CD4-positive, alpha-beta T cell (primary cell): ENCODE data around the gene TTC33. TPM values are rescaled to one million over a fixed set of nuclear protein-coding genes. Genes with fewer than 3 reads are reported as not detected.
A peak's percentile ranks its signal among the peaks of the same experiment; 100 is the strongest.

Source experiments
- ATAC-seq: fragments of 200-7000 bp; cut with Tn5 transposase; one replicate; pipeline ENCODE4 v1.10.0; 2022; ENCODE audit warnings: mild to moderate bottlenecking; ENCODE audit not compliant: poor library complexity
- CTCF ChIA-PET: fragments of 350-600 bp; sonication (Branson Sonifier 250); formaldehyde crosslinking; loops from one replicate; lab custom pipeline; 2021; ENCODE audit warnings: antibody characterized with exemption, inconsistent platforms; lab: Charles Lee
- POLR2A ChIA-PET: fragments of 350-600 bp; sonication (Branson Sonifier 250); formaldehyde crosslinking; loops from one replicate; lab custom pipeline; 2021; ENCODE audit warnings: antibody characterized with exemption, inconsistent platforms; lab: Charles Lee
- DNase-seq, 14 experiments: peaks; one replicate each; pipeline ENCODE4 v3.0.0-alpha.2; 2013 to 2020; ENCODE audit warnings: mixed read lengths in 2 of 14
- H3K27ac ChIP-seq, 2 donors: one replicate each; pipeline versions ENCODE4 v1.5.1 to v1.7.0; 2013; ENCODE audit warnings: low read length in 2 of 2, low read depth in 1 of 2, mild to moderate bottlenecking in 1 of 2
- H3K27me3 ChIP-seq, 2 experiments: 1 replicate in 1 of 2; 2 replicates in 1 of 2; pipeline versions ENCODE4 v1.6.1 to v1.7.0; 2013; ENCODE audit warnings: low read length in 2 of 2, control low read depth in 1 of 2, mild to moderate bottlenecking in 1 of 2, moderate library complexity in 1 of 2; ENCODE audit not compliant: insufficient read depth in 2 of 2, control insufficient read depth in 1 of 2
- H3K36me3 ChIP-seq: one replicate; pipeline ENCODE4 v1.6.1; 2013; ENCODE audit warnings: low read length, control low read depth; ENCODE audit not compliant: insufficient read depth
- H3K4me1 ChIP-seq: one replicate; pipeline ENCODE4 v1.6.1; 2013; ENCODE audit warnings: low read length, control low read depth; ENCODE audit not compliant: insufficient read depth
- H3K4me3 ChIP-seq: one replicate; pipeline ENCODE4 v1.5.1; 2013; ENCODE audit warnings: mild to moderate bottlenecking, low read length, moderate library complexity
- H3K9me3 ChIP-seq, 2 experiments: 1 replicate in 1 of 2; 2 replicates in 1 of 2; pipeline versions ENCODE4 v1.6.1 to v1.7.0; 2013; ENCODE audit warnings: low read length in 2 of 2, mild to moderate bottlenecking in 2 of 2, control low read depth in 1 of 2, moderate library complexity in 1 of 2; ENCODE audit not compliant: control insufficient read depth in 1 of 2, insufficient read depth in 1 of 2
- H3K27ac Mint-ChIP-seq: one replicate; pipeline ENCODE4 v1.8.0; 2020; ENCODE audit warnings: mixed read lengths
- H3K27me3 Mint-ChIP-seq: one replicate; pipeline ENCODE4 v1.8.0; 2021; ENCODE audit warnings: mixed read lengths
- H3K36me3 Mint-ChIP-seq: one replicate; pipeline ENCODE4 v1.8.0; 2021; ENCODE audit warnings: low read depth, mixed read lengths
- H3K4me1 Mint-ChIP-seq: one replicate; pipeline ENCODE4 v1.8.0; 2021; ENCODE audit warnings: low read depth, mixed read lengths
- H3K4me3 Mint-ChIP-seq: one replicate; pipeline ENCODE4 v1.8.0; 2020; ENCODE audit warnings: mild to moderate bottlenecking, mixed read lengths
- H3K9me3 Mint-ChIP-seq: one replicate; pipeline ENCODE4 v1.8.0; 2020; ENCODE audit warnings: mixed read lengths
- CTCF ChIP-seq: fragments of 200-600 bp; IDR thresholded peaks from one replicate; pipeline ENCODE4 v1.8.0; 2022; ENCODE audit warnings: antibody characterized with exemption, mild to moderate bottlenecking
- intact Hi-C, 2 experiments: fragments of 100-400 bp; cut with DNase I in 1 of 2; cut with micrococcal nuclease in 1 of 2; formaldehyde crosslinking; loops; one replicate each; pipeline versions ENCODE4 v1.15.1 to v1.9.0; 2023 to 2025; cut with DNase I, micrococcal nuclease
- total RNA-seq, 174 experiments: library from RNA in 2 of 174; stranded (reverse) in 2 of 174; gene quantifications; one replicate each; pipeline ENCODE4 v1.2.3 and lab custom pipeline; 2021 to 2026

TTC33 gene
- total RNA-seq, 2 experiments from 2014 or later, result 8.7 to 12.0 TPM

GRCh38 chr5:40678460-40679147 is 77.2 kb downstream of the TTC33 start:
- peaks cover 38% of the 10 kb centered on the region for H3K4me1 ChIP-seq
- POLR2A ChIA-PET, result interaction anchor here (0.6 to 9.6 kb wide), 6 partner anchors 25 to 269 kb away, joined by 3 to 103 read pairs (median 6); no protein-coding TSS in a partner anchor
- no peak for ATAC-seq

GRCh38 chr5:40678026-40678425 is 77.7 kb downstream of the TTC33 start:
- H3K9me3 Mint-ChIP-seq, result no peaks in the 10 kb centered on the region
- Histone ChIP-seq H3K4me1 (peaks cover 43% of the 10 kb centered on the region), H3K27me3 (no peaks in the 10 kb centered on the region), H3K27ac (peak overlapping the region in 1 of 2 donors; percentile 25), H3K4me3 (peak overlapping the region; percentile 91), H3K9me3 (no peaks in the 10 kb centered on the region), H3K36me3 (peaks cover 8% of the 10 kb centered on the region)
- H3K27ac Mint-ChIP-seq, result peak overlapping the region; percentile 84
- peaks cover 44% of the 10 kb centered on the region for H3K36me3 Mint-ChIP-seq
- intact Hi-C loops, result loop anchor here in 1 of 2 experiments (2.0 kb wide), 2 partner anchors 23 to 267 kb away; no protein-coding TSS in a partner anchor
- DNase-seq (peak in 4 of 14 experiments; percentile 39 to 74 (median 60)), ATAC-seq (no peak)
- H3K27me3 Mint-ChIP-seq, result no peaks in the 10 kb centered on the region
- peaks cover 63% of the 10 kb centered on the region for H3K4me1 Mint-ChIP-seq
- peak overlapping the region; percentile 67 for H3K4me3 Mint-ChIP-seq
- ChIA-PET POLR2A (interaction anchor here (0.7 to 9.6 kb wide), 8 partner anchors 8 to 268 kb away, joined by 3 to 103 read pairs (median 4); no protein-coding TSS in a partner anchor), CTCF (interaction anchor here (0.7 to 1.4 kb wide), 3 partner anchors 8 to 174 kb away, joined by 3 to 4 read pairs (median 3); no protein-coding TSS in a partner anchor)
- no peak for TF ChIP-seq CTCF

More at GRCh38 chr5:40678460-40679147, 77.2 kb downstream of the TTC33 start:
- no peak for DNase-seq
- Histone ChIP-seq H3K36me3 (peaks cover 8% of the 10 kb centered on the region), H3K27ac (peak overlapping the region; percentile 82 to 93), H3K9me3 (no peaks in the 10 kb centered on the region), H3K27me3 (no peaks in the 10 kb centered on the region), H3K4me3 (peak overlapping the region; percentile 91)
- H3K27ac Mint-ChIP-seq, result peak overlapping the region; percentile 84
- no peaks in the 10 kb centered on the region for H3K27me3 Mint-ChIP-seq
- H3K36me3 Mint-ChIP-seq, result peaks cover 50% of the 10 kb centered on the region
- H3K9me3 Mint-ChIP-seq, result no peaks in the 10 kb centered on the region
- peak overlapping the region; percentile 99 for H3K4me3 Mint-ChIP-seq
- TF ChIP-seq CTCF, result no peak
- H3K4me1 Mint-ChIP-seq, result peaks cover 63% of the 10 kb centered on the region
- CTCF ChIA-PET, result no interaction called here
- intact Hi-C loops, result loop anchor here in 1 of 2 experiments (2.0 kb wide), 2 partner anchors 24 to 268 kb away; no protein-coding TSS in a partner anchor

GRCh38 chr5:40677456-40677855 is 78.3 kb downstream of the TTC33 start:
- no peaks in the 10 kb centered on the region for H3K27me3 Mint-ChIP-seq
- POLR2A ChIA-PET, result interaction anchor here (0.7 to 9.6 kb wide), 9 partner anchors 8 to 293 kb away, joined by 3 to 103 read pairs (median 4); no protein-coding TSS in a partner anchor
- ATAC-seq (no peak), DNase-seq (no peak)
- Histone ChIP-seq H3K4me3 (no peak overlapping the region), H3K4me1 (peaks cover 43% of the 10 kb centered on the region), H3K36me3 (peaks cover 8% of the 10 kb centered on the region), H3K9me3 (no peaks in the 10 kb centered on the region), H3K27me3 (no peaks in the 10 kb centered on the region), H3K27ac (peak overlapping the region; percentile 25 to 42)
- peaks cover 38% of the 10 kb centered on the region for H3K36me3 Mint-ChIP-seq
- peaks cover 65% of the 10 kb centered on the region for H3K4me1 Mint-ChIP-seq
- H3K27ac Mint-ChIP-seq, result peak overlapping the region; percentile 84
- intact Hi-C loops, result no loop called here
- TF ChIP-seq CTCF, result no peak
- CTCF ChIA-PET, result interaction anchor here (0.7 to 1.4 kb wide), 3 partner anchors 8 to 174 kb away, joined by 3 to 4 read pairs (median 3); no protein-coding TSS in a partner anchor
- H3K4me3 Mint-ChIP-seq, result peak overlapping the region; percentile 23
- no peaks in the 10 kb centered on the region for H3K9me3 Mint-ChIP-seq
